Spinal cord (tissue), 10 donors: Measurements from ENCODE around the gene CMIP. TPM values are rescaled to one million over a fixed set of nuclear protein-coding genes. Genes with fewer than 3 reads are reported as not detected.

Experiments used
- DNase-seq, 6 donors: peaks; one replicate each; pipeline versions ENCODE4 v3.0.0 to v3.0.0-alpha.2; 2013 to 2015; ENCODE audit warnings: low spot score in 6 of 6, low read depth in 4 of 6
- H3K27ac ChIP-seq: one replicate; pipeline ENCODE4 v1.5.1; 2013; ENCODE audit warnings: low read depth, low read length, control low read depth
- H3K27me3 ChIP-seq: one replicate; pipeline ENCODE4 v1.6.1; 2013; ENCODE audit warnings: low read length; ENCODE audit not compliant: control insufficient read depth, insufficient read depth
- H3K36me3 ChIP-seq: one replicate; pipeline ENCODE4 v1.6.1; 2013; ENCODE audit warnings: low read length; ENCODE audit not compliant: control insufficient read depth, insufficient read depth
- H3K4me1 ChIP-seq: one replicate; pipeline ENCODE4 v1.6.1; 2013; ENCODE audit warnings: low read length; ENCODE audit not compliant: control insufficient read depth, insufficient read depth
- H3K4me3 ChIP-seq: one replicate; pipeline ENCODE4 v1.5.1; 2013; ENCODE audit warnings: low read depth, low read length, control low read depth
- H3K9me3 ChIP-seq: one replicate; pipeline ENCODE4 v1.6.1; 2013; ENCODE audit warnings: low read length; ENCODE audit not compliant: control insufficient read depth, insufficient read depth
- WGBS: methylation state at CpG from one replicate; pipeline ENCODE4 v1.1.5; 2013; ENCODE audit warnings: missing lambda C conversion rate; ENCODE audit not compliant: insufficient coverage; 5-methylcytosine and 5-hydroxymethylcytosine counted together
- polyA plus RNA-seq, 2 donors: library from polyadenylated mRNA; unstranded; fragments of 120-200 nt; gene quantifications; one replicate each; pipeline ENCODE4 v1.2.1, GENCODE V29; 2013; ENCODE audit not compliant: insufficient read length in 2 of 2
- total RNA-seq, 2 donors: library from RNA; depleted of rRNA in 1 of 2; stranded (reverse); fragments of 120-200 nt in 1 of 2; fragments of >200 nt in 1 of 2; gene quantifications; one replicate each; pipeline versions ENCODE4 v1.2.3 to v1.2.4, GENCODE V29; 2013 to 2014
- donor health status: healthy.

CMIP gene
- total and polyA plus RNA-seq, 4 donors, result 20.6 to 151 (median 100) TPM

DNA sequence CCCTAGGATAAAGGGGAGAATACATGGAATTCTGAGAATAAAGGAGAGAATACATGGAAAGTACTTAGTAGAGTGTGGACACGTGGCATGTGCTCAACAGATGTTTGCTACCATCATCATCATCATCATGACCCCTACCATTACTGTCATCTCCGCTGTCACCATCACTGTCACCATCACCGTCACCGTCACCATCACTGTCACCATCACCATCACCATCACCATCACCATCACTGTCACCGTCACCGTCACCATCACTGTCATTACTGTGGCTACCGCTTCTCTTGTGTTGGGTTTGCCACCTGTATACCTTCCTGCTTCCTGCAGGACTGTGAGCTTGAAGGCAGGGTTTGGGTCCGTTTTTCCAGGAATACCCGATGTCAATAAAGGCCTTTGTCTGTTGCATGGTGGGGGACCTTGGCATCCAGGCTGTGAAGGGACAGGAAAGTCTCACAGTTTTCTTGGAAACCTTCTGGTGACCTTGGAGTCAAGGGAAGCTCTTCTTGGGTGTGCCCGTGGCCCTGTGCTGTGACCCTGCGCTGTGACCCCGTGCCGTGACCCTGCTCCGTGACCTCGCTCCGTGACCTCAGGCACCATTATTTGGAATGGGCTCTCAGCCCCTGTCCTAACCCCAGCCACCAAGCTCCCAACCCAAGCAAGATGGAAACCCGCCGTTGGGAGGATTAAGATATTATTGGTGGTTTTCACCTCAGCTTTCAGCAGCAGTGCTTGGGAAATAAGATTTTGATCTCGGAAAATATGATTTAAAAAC, 14.4 kb downstream of the CMIP start:
- peaks cover 31% of the 10 kb centered on the region for H3K4me1 ChIP-seq
- WGBS, result 84% methylated on average over 13 of the region's 19 CpGs
- H3K4me3 ChIP-seq, result no peak overlapping the region
- H3K27me3 ChIP-seq, result no peaks in the 10 kb centered on the region
- no peak for DNase-seq
- peaks cover 41% of the 10 kb centered on the region for H3K36me3 ChIP-seq
- H3K9me3 ChIP-seq, result no peaks in the 10 kb centered on the region
- H3K27ac ChIP-seq, result no peak overlapping the region

- H3K4me3 ChIP-seq, result no peak overlapping the region
- no peaks in the 10 kb centered on the region for H3K27me3 ChIP-seq
- DNase-seq, result no peak
- no peak overlapping the region for H3K27ac ChIP-seq
- H3K4me1 ChIP-seq, result peaks cover 34% of the 10 kb centered on the region
- WGBS, result no CpG with 5 or more reads among the region's 3 CpGs
- H3K36me3 ChIP-seq, result peaks cover 41% of the 10 kb centered on the region
- no peaks in the 10 kb centered on the region for H3K9me3 ChIP-seq
Measured at GRCh38 chr16:81460075-81460474, 15.5 kb downstream of the CMIP start.

DNA sequence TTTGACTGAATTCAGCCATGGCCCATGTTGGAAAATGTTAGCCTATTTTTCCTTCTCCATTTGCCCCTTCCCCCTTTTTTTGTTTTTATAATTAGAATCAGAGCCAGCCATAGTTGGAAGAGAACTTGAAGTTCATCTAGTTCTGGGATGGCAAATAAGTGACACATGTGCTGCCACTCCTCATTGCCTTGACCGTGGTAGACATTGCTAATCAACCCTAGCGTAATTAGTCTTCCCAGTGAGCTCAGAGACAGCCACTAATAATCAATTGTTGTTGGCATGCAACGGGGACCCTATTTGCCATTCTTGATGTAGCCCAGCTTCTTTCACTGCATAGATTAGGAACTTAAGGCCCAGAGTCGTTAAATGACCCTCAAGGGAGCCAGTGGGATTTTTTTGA, 16.6 kb downstream of the CMIP start:
- H3K27ac ChIP-seq, result no peak overlapping the region
- DNase-seq, result no peak
- WGBS, result 59% methylated on average over 4 of the region's 4 CpGs
- peaks cover 41% of the 10 kb centered on the region for H3K4me1 ChIP-seq
- no peak overlapping the region for H3K4me3 ChIP-seq
- peaks cover 32% of the 10 kb centered on the region for H3K36me3 ChIP-seq
- H3K27me3 ChIP-seq, result no peaks in the 10 kb centered on the region
- no peaks in the 10 kb centered on the region for H3K9me3 ChIP-seq

- DNase-seq, result no peak
- Histone ChIP-seq H3K36me3 (peaks cover 27% of the 10 kb centered on the region), H3K4me1 (peaks cover 41% of the 10 kb centered on the region), H3K4me3 (no peak overlapping the region), H3K27ac (no peak overlapping the region), H3K9me3 (no peaks in the 10 kb centered on the region), H3K27me3 (no peaks in the 10 kb centered on the region)
- WGBS, result no CpG with 5 or more reads among the region's 4 CpGs
Measured at GRCh38 chr16:81461766-81462165, 17.2 kb downstream of the CMIP start.

DNA sequence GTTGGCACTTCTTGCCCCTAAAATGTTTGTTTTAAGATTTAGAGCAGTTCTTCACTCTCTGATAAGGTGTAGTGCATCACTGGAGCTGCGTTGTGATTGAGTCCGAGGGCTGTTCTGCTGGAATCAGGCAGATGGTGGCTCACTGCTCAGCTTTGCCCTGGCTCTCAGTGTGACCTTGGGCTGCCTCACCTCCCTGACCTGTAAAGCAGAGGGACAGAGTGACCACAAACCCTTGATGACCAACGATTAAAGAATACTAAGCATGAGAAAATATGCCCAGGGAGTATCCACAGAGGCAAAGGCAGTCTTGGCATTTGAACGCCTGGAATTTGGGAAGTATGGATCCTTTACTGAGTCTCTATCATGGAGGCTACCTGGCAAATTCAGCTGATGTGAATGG, 18.1 kb downstream of the CMIP start:
- no peak for DNase-seq
- WGBS, result 78% methylated on average over 4 of the region's 4 CpGs
- H3K4me1 ChIP-seq, result peaks cover 46% of the 10 kb centered on the region
- no peak overlapping the region for H3K27ac ChIP-seq
- H3K4me3 ChIP-seq, result no peak overlapping the region
- peaks cover 18% of the 10 kb centered on the region for H3K36me3 ChIP-seq
- no peaks in the 10 kb centered on the region for H3K27me3 ChIP-seq
- H3K9me3 ChIP-seq, result no peaks in the 10 kb centered on the region

- 73% methylated on average over 11 of the region's 16 CpGs for WGBS
- Histone ChIP-seq H3K4me1 (peaks cover 51% of the 10 kb centered on the region), H3K27ac (peak overlapping the region; percentile 18), H3K9me3 (no peaks in the 10 kb centered on the region), H3K36me3 (peaks cover 11% of the 10 kb centered on the region), H3K27me3 (no peaks in the 10 kb centered on the region), H3K4me3 (no peak overlapping the region)
- no peak for DNase-seq
Measured at GRCh38 chr16:81463296-81463890, 18.8 kb downstream of the CMIP start.

DNA sequence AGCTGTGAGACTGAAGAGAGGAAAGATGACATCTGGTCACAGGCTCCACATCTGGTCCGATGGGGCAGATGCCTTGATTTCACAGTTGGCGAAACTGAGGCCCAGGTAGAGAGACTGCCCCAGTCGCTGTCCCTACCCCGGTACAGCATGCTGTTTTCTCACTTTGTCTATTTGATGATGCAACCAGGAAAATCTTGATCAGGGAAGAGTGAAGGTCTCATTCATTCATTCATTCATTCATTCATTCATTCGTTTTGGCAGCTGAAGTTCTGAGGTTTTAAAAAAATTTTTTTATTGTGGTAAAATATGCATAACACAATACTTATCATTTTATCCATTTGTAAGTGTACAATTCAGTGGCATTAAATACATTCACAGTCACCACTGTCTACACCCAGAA, 19.7 kb downstream of the CMIP start:
- Histone ChIP-seq H3K27ac (no peak overlapping the region), H3K4me3 (no peak overlapping the region), H3K36me3 (peaks cover 3% of the 10 kb centered on the region), H3K4me1 (peaks cover 58% of the 10 kb centered on the region), H3K27me3 (no peaks in the 10 kb centered on the region), H3K9me3 (no peaks in the 10 kb centered on the region)
- WGBS, result 100% methylated on average over 3 of the region's 5 CpGs
- no peak for DNase-seq

- peaks cover 2% of the 10 kb centered on the region for H3K36me3 ChIP-seq
- H3K27ac ChIP-seq, result no peak overlapping the region
- no peaks in the 10 kb centered on the region for H3K9me3 ChIP-seq
- H3K4me1 ChIP-seq, result peaks cover 59% of the 10 kb centered on the region
- no peak for DNase-seq
- WGBS, result 81% methylated on average over 11 of the region's 18 CpGs
- H3K27me3 ChIP-seq, result no peaks in the 10 kb centered on the region
- H3K4me3 ChIP-seq, result no peak overlapping the region
Measured at GRCh38 chr16:81465375-81465943, 20.9 kb downstream of the CMIP start.

DNA sequence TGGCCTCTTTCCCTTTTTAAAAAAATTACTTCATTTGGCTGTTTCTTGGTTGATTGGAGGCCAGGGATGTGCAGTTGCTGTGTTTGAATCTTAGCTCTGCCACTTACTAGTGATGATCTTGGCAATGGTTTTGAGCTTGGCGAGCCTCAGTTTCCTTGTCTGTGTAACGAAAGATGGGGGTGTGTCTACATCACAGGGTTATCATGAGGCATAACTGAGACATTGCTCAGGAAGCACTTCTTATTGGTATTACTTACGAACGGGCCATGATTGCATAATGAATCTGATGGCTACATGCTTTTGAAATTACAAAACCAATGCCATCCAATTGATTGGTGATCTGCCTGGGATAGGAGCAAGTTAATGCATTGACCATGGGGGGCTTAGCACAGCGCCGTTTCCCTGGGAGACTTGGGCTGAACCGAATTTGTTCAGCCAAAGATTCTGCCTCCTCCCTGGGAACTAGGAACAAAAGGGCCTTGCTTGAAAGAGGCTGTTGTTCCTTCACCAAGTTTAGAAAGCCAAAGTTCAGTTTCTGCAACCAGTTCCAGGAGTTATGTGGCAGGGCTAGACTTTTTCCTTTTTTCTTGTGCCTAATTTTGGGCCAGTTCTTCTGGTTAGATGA, 21.9 kb downstream of the CMIP start:
- DNase-seq, result peak in 3 of 6 donors; percentile 60 to 81 (median 79)
- no peaks in the 10 kb centered on the region for H3K27me3 ChIP-seq
- peak overlapping the region; percentile 69 for H3K27ac ChIP-seq
- H3K9me3 ChIP-seq, result no peaks in the 10 kb centered on the region
- peaks cover 61% of the 10 kb centered on the region for H3K4me1 ChIP-seq
- no peak overlapping the region for H3K4me3 ChIP-seq
- 27% methylated on average over 6 of the region's 7 CpGs for WGBS
- peaks cover 2% of the 10 kb centered on the region for H3K36me3 ChIP-seq
